Hepatocyte (in vitro differentiated cells): Measurements from ENCODE around the gene WNT7B.

Experiments used
- EZH2 ChIP-seq: fragments of 200-600 bp; sonication (generic); IDR thresholded peaks from 2 replicates; pipeline ENCODE4 v1.6.1; 2016; ENCODE audit warnings: antibody characterized with exemption, mild to moderate bottlenecking, borderline replicate concordance
- EZH2phosphoT487 ChIP-seq: fragments of 200-600 bp; sonication (generic); IDR thresholded peaks from one replicate; pipeline ENCODE4 v1.6.1; 2018; ENCODE audit warnings: antibody characterized with exemption, mild to moderate bottlenecking, low read depth, moderate library complexity; ENCODE audit not compliant: unreplicated experiment, severe bottlenecking
- TF ChIP-seq, protein P1 (sequence below): fragments of 200-600 bp; sonication (generic); IDR thresholded peaks from 2 replicates; pipeline ENCODE4 v1.5.1; 2016; ENCODE audit warnings: antibody characterized with exemption, mild to moderate bottlenecking; ENCODE audit not compliant: poor library complexity

DNA sequence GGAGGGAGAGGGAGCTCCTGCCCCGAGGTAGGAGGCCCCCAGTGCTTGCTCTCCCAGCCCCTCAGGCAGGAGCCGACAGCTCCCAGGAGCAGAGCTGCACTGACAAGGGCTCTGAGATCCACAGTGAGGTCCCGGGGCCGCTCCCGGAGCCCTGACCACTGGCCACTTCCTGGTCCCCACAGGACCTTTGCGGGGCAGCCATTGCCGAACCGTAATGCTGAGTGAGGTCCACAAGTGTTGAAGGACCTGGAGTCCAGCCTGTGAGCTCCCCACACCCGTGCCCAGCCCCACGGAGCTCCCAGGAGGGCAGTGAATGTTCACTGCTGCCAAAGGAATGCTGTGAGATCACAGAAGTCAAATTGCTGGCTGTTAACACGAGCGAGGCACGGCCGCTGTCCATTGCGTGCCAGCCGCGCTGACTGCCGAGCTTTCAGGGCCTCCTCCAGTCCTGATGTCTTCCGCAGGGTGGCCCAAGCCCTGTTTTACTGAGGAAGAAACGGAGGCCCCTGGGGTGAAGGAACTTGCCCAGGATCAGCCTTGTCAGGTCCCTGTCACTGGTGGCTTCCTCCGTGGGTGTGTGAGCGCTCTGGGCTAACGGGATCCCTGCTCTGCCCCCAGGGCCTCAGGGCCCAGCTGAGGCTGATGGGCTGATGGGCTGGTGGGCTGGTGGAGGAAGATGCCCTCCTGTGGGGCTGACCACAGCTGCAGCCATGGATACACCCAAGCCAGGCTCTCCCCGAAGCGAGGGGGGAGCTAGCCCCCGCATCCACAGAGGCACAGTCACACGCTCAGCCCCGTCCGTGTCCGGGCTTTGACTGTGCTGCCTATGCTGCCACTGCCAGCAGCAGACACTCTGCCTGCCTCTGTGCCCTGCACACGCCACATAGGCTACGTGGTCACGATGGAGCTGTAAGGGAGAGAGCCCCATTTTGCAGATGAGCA is 70.8 kb downstream of the WNT7B start:
- TF ChIP-seq, protein P1, sequence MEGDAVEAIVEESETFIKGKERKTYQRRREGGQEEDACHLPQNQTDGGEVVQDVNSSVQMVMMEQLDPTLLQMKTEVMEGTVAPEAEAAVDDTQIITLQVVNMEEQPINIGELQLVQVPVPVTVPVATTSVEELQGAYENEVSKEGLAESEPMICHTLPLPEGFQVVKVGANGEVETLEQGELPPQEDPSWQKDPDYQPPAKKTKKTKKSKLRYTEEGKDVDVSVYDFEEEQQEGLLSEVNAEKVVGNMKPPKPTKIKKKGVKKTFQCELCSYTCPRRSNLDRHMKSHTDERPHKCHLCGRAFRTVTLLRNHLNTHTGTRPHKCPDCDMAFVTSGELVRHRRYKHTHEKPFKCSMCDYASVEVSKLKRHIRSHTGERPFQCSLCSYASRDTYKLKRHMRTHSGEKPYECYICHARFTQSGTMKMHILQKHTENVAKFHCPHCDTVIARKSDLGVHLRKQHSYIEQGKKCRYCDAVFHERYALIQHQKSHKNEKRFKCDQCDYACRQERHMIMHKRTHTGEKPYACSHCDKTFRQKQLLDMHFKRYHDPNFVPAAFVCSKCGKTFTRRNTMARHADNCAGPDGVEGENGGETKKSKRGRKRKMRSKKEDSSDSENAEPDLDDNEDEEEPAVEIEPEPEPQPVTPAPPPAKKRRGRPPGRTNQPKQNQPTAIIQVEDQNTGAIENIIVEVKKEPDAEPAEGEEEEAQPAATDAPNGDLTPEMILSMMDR = no peak
- no peak for TF ChIP-seq EZH2
- TF ChIP-seq EZH2phosphoT487 = no peak
